GM19193 (cell line): Measurements from ENCODE around the gene HOMER2.

Source experiments
- POLR2A ChIP-seq: IDR thresholded peaks from 4 replicates; pipeline ENCODE4 v1.6.1; 2011; ENCODE audit not compliant: insufficient read depth, insufficient read length; ENCODE audit errors: extremely low read depth

Gene HOMER2

DNA sequence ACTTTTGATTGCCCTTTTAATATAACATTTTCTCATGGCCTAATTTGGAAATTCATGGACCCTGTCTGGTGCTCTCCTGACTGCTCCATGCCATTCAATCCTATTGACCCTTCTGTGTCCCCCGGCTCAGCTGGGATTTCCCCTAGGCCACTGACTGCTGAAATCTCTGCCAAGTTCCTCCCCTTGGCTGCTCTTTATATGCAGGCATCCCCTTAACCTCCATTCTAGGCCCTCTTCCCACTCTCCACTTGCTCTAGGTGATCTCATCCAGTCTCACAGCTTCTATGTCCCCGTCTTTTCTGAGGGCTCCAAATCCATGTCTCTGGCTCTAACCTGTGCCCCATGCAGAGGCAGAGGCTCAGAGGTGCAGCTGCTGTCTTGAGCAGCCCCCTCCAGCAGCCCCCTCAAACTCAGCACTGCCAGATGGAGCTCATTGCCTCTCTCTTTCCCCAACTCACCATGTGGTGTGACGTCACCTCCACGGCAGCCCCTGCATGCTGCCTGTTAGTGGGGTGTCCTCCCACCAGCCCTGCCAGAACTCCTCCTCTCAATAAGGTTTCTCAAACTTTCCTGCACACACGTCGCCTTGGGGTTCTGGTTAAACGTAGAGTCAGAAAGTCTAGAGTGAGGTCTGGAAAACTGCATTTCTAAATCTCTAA, 153.2 kb downstream of the HOMER2 start:
- no peak for TF ChIP-seq POLR2A
